Bronchus fibroblast of lung (primary cell): ENCODE results near the gene ERCC6. TPM values are rescaled to one million over a fixed set of nuclear protein-coding genes. Genes with fewer than 3 reads are reported as not detected.

Experiments
- total RNA-seq: library from RNA; depleted of rRNA; stranded (reverse); fragments of >200 nt; gene quantifications from 2 replicates; pipeline ENCODE4 v1.2.3, GENCODE V29; 2015

ERCC6 gene
- 3.5 and 7.1 TPM in 2 replicates for total RNA-seq

DNA sequence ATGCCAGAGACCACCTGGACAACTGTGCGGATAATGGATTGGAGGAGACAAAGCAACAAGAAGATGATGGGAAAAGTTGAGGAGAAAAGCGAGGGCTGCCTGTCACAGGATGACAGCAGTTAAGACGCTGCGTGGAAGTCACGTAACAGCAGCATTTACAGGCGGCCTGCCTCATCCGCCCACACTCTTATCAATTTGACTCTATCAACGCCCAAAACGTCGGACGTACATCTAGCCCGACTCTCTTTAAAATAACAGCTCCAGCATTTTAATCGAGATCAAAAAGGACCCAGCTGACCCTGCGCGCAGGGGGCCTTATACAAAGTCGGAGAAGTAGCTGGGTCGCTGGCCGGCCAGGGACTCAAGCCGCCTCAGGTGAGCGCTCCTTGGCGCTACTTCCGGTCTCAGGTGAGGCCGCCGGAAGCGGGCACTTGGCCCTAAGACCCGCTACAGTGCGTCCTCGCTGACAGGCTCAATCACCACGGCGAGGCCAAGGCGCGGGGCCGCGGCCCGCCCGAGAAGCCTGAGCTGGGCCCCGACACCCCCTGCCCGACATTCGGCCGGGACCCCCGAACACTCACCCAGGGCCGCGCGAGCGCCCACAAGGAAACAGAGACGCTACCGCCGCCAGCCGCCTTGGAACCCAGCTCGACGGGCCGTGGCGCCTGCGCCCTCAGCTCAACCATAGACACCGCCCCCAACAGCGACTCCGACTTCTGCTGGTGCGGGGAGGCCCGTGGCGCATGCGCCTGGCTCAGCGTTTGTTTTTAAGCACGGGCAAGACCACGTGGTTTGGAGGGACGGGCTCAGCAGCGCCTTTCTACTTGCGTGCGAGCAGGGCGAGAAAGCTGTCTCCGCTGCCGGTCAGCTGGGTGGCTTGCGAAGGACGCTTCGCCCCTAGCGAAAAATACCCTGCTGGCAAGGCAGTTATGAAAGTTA is at the start of gene ERCC6:
Gene ERCC6 (minus strand): TSS at position 741 of the 939 bp plus-strand sequence.

Other genes with a start within 250 kb of the ERCC6 start
- not detected in 2 replicates for gene C10orf71, start 240.0 kb downstream of the ERCC6 start, total RNA-seq
- gene DRGX, start 143.0 kb downstream of the ERCC6 start, total RNA-seq: not detected in 2 replicates
- gene SLC18A3, start 71.2 kb upstream of the ERCC6 start, total RNA-seq: not detected in 2 replicates
- not detected in 2 replicates for gene CHAT, start 74.9 kb upstream of the ERCC6 start, total RNA-seq
- not detected in 2 replicates for gene C10orf53, start 140.5 kb upstream of the ERCC6 start, total RNA-seq
- gene OGDHL, start 223.2 kb upstream of the ERCC6 start, total RNA-seq: under 0.01 and 0.17 TPM in 2 replicates